Subcutaneous adipose tissue (tissue), 4 donors: ENCODE results near the gene ZNF611. TPM values are rescaled to one million over a fixed set of nuclear protein-coding genes. Genes with fewer than 3 reads are reported as not detected.

Experiments
- CTCF ChIP-seq: fragments of 450-650 bp; IDR thresholded peaks from one replicate; pipeline ENCODE4 v1.5.1; 2016; ENCODE audit warnings: low read depth, mild to moderate bottlenecking, control low read depth, antibody characterized with exemption, moderate library complexity
- total RNA-seq, 4 donors: library from RNA; depleted of rRNA; stranded (reverse); fragments of >200 nt; gene quantifications; one replicate each; pipeline ENCODE4 v1.1.0, GENCODE V29; 2016

The ZNF611 gene
- total RNA-seq, 4 donors from 2014 or later: 13.9 to 21.7 (median 16.9) TPM

GRCh38 chr19:52739576-52739975 lies 4.7 kb upstream of the ZNF611 start:
- no peak for TF ChIP-seq CTCF

DNA sequence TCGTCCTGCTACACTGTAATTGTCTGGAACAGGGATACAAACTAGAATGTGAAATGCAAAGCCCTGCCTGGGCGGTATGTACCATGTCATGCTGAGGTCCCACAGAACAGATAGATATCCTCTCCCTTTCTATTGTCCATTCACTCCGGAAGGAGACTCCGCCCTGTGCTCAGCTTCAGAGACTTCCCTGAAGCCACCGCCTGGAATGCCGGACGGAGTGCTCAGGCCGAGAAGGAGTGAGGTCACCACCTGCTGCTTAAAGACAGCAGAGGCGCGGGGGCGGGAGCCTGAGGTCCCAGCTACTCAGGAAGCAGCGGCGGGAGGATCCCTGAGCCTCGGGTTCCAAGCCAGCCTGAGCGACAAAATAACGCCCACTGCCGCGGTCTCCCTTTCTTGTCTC lies 890 bp upstream of the ZNF611 start:
- TF ChIP-seq CTCF: no peak

DNA sequence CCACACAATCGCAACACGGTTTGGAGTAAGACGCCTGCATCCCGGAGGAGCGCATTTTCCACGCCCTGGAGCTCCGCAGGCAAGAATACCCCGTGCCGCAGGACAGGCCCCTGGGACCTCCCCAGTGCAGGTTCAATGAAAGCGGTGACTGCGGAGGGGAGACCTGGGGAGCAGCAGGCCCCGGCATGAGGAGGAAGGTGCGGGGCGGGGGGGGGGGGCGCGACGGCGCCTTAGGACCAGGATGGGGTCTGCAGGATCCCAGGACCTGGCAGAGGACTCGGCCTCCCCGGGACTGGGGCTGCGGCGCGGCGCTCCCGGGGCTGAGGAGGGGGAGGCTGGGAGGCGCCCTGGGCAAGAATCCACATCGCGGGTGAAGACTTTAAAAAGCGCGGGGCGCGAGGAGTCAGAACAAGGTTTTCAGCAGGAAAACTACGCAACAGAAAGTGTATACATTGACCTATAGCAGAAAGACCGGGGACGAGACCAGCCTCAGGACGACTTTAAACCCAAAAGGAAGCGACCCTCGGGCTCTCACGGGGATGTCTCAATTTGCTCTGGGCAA lies 432 bp downstream of the ZNF611 start:
- no peak for TF ChIP-seq CTCF

DNA sequence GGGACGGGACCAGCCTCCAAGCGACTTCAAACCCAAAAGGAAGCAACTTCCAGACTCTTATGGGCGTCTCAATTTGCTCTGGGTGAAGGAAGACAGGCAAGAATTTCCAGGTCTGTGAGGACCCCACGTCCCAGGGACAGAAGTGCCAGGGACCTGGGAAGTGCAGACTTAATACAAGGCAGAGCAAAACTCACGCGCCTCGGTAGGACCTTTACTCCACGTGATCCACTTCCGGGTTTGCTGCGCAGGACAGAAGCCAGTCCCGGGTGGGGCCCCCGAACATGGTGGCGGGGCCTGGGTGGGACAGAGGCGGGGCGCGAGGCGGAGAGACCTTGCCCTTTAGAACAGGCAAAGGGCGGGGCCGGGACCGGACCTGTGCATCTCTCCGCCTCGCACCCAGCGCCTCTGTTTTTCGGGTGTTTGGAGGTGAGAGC lies 9.3 kb downstream of the ZNF611 start:
- TF ChIP-seq CTCF: no peak

DNA sequence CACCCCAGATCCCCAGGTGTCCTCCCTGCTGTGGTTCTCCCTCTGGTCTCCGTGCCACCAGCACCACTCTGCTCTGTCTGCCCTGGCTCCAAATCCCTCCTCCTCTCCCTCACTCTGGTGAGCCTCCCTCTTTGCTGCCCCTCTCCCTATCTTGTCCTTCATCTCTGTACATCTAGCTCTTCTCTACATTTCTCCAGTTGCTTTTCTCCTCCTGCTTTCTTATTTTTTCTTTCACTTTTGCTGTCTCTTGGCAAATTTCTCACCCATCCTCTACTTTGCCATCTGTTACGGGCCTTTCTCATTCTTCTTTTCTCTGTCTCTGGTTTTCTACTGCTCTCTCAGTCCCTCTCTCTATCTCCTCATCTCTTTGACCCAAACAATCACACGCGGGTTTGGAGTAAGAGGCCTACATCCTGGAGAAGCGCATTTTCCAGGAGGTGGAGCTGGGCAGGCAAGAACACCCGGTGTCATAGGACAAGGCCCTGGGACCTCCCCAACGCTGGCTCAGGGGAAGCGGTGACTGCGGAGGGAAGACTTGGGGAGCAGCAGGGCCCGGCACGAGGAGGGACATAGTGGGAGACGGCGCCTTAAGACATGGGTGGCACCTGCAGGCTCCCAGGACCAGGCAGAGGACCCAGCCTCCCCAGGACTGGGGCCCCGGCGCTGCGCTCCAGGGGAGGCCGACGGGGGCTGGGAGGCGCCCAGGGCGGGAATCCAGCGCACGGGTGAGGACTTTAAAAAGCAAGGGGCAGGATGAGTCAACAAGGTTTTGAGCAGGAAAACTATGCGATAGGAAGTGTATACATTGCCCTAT lies 9.9 kb downstream of the ZNF611 start:
- no peak for TF ChIP-seq CTCF

DNA sequence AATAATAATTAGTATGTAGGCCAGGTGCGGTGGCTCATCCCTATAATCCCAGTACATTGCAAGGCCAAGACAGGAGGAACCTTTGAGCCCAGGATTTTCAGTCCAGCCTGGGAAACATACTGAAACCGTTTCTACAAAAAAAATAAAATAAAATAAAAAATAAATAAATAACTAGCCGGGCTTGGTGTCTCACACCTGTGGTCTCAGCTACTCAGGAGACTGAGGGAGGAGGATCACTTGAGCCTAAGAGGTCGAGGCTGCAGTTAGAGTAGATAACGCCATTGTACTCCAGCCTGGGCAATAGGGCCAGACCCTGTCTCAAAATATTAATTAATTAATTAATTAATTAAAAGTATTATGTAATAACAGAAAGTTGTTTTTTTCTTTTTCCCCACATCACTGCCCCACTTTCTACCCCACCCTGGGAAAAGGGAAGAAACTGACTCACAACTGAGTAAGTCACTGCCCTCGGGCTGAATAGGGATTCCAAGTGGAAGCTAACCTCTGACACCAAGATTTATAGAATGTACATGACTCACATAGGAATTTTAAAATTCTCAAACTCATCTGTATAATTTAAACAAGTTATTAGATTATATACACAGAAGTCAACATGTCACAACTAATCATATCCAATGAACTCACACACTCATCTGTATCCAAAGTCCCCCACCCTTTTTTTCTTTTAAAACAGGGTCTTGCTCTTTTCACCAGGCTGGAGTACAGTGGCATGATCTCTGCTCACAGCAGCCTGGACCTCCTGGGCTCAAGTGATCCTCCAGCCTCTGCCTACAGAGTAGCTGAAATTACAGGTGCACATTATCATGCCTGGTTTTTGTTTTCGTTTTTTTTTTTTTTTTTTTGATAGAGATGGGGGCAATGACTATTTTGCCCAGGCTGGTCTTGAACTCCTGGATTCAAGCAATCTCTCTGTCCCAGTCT lies 12.5 kb downstream of the ZNF611 start:
- no peak for TF ChIP-seq CTCF

GRCh38 chr19:52716522-52716921 lies 18.3 kb downstream of the ZNF611 start:
- TF ChIP-seq CTCF: no peak
